OCI-LY1 (cell line): ENCODE results near the gene RFX5.

Source experiments
- H2AFZ ChIP-seq: fragments of 200-600 bp; sonication (generic), shearing (Covaris generic); 2 replicates; pipeline ENCODE4 v1.6.0; 2014; ENCODE audit warnings: antibody characterized with exemption, mild to moderate bottlenecking, low read length
- H3F3A ChIP-seq: fragments of 200-600 bp; sonication (generic), shearing (Covaris generic); 2 replicates; pipeline ENCODE4 v1.6.0; 2014; ENCODE audit warnings: mild to moderate bottlenecking, antibody characterized with exemption, low read length, moderate library complexity; ENCODE audit not compliant: insufficient read depth
- H3K27ac ChIP-seq: fragments of 200-600 bp; sonication (generic); 2 replicates; pipeline ENCODE4 v1.5.1; 2014; ENCODE audit warnings: low read length, mixed run types, mild to moderate bottlenecking, low read depth; ENCODE audit not compliant: poor library complexity, severe bottlenecking
- H3K27me3 ChIP-seq: fragments of 200-600 bp; sonication (generic); 2 replicates; pipeline ENCODE4 v1.6.0; 2014; ENCODE audit warnings: antibody characterized with exemption, mild to moderate bottlenecking, low read length, moderate library complexity; ENCODE audit not compliant: insufficient read depth
- H3K36me3 ChIP-seq: fragments of 200-600 bp; sonication (generic); 2 replicates; pipeline ENCODE4 v1.6.1; 2014; ENCODE audit warnings: mild to moderate bottlenecking, antibody characterized with exemption, low read length, moderate library complexity, mixed read lengths; ENCODE audit not compliant: insufficient read depth
- H3K4me1 ChIP-seq: fragments of 200-600 bp; sonication (generic); 2 replicates; pipeline ENCODE4 v1.5.1; 2014; ENCODE audit warnings: mild to moderate bottlenecking, low read length, moderate library complexity; ENCODE audit not compliant: insufficient read depth, severe bottlenecking
- H3K4me2 ChIP-seq: fragments of 200-600 bp; sonication (generic), shearing (Covaris generic); 2 replicates; pipeline ENCODE4 v1.6.1; 2014; ENCODE audit warnings: low read length
- H3K4me3 ChIP-seq: fragments of 200-600 bp; sonication (generic); 2 replicates; pipeline ENCODE4 v1.5.1; 2014; ENCODE audit warnings: low read length, low read depth, mild to moderate bottlenecking, mixed read lengths; ENCODE audit not compliant: poor library complexity, severe bottlenecking
- H3K79me2 ChIP-seq: fragments of 200-600 bp; shearing (Covaris generic); 2 replicates; pipeline ENCODE4 v1.6.1; 2016; ENCODE audit warnings: mixed run types, low read length, mixed read lengths; ENCODE audit not compliant: insufficient read depth
- H3K9ac ChIP-seq: fragments of 200-600 bp; sonication (generic), shearing (Covaris generic); 2 replicates; pipeline ENCODE4 v1.6.1; 2014; ENCODE audit warnings: mild to moderate bottlenecking, low read length, mixed read lengths
- H3K9me2 ChIP-seq: fragments of 200-600 bp; sonication (generic), shearing (Covaris generic); 2 replicates; pipeline ENCODE4 v1.6.1; 2014; ENCODE audit warnings: low read depth, mild to moderate bottlenecking, low read length, mixed read lengths
- H3K9me3 ChIP-seq: fragments of 200-600 bp; shearing (Covaris generic); 2 replicates; pipeline ENCODE4 v1.6.1; 2014; ENCODE audit warnings: low read length, mixed read lengths
- H4K20me1 ChIP-seq: fragments of 200-600 bp; sonication (generic), shearing (Covaris generic); 2 replicates; pipeline ENCODE4 v1.6.0; 2016; ENCODE audit warnings: mild to moderate bottlenecking, low read length; ENCODE audit not compliant: insufficient read depth
- EZH2 ChIP-seq: fragments of 200-600 bp; sonication (generic), shearing (Covaris generic); IDR thresholded peaks from 2 replicates; pipeline ENCODE4 v1.8.0; 2017; ENCODE audit warnings: borderline replicate concordance, mixed run types, mild to moderate bottlenecking, antibody characterized with exemption, low read length, moderate library complexity, mixed read lengths
- TF ChIP-seq, protein P1 (sequence below): fragments of 200-600 bp; sonication (generic), shearing (Covaris generic); IDR thresholded peaks from 2 replicates; pipeline ENCODE4 v1.5.1; 2017; ENCODE audit warnings: mild to moderate bottlenecking, antibody characterized with exemption, low read length, moderate library complexity, mixed read lengths

Gene RFX5

GRCh38 chr1:151290709-151291303, 56.2 kb downstream of the RFX5 start:
- no peak overlapping the region for H3K27ac ChIP-seq
- H3F3A ChIP-seq: no peaks in the 10 kb centered on the region; the same call in 1 of the 2 replicates
- no peak overlapping the region for H2AFZ ChIP-seq
- no peaks in the 10 kb centered on the region for H3K4me1 ChIP-seq
- H3K36me3 ChIP-seq: peaks cover 92% of the 10 kb centered on the region
- TF ChIP-seq EZH2: no peak
- TF ChIP-seq, protein P1, sequence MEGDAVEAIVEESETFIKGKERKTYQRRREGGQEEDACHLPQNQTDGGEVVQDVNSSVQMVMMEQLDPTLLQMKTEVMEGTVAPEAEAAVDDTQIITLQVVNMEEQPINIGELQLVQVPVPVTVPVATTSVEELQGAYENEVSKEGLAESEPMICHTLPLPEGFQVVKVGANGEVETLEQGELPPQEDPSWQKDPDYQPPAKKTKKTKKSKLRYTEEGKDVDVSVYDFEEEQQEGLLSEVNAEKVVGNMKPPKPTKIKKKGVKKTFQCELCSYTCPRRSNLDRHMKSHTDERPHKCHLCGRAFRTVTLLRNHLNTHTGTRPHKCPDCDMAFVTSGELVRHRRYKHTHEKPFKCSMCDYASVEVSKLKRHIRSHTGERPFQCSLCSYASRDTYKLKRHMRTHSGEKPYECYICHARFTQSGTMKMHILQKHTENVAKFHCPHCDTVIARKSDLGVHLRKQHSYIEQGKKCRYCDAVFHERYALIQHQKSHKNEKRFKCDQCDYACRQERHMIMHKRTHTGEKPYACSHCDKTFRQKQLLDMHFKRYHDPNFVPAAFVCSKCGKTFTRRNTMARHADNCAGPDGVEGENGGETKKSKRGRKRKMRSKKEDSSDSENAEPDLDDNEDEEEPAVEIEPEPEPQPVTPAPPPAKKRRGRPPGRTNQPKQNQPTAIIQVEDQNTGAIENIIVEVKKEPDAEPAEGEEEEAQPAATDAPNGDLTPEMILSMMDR: no peak
- H3K27me3 ChIP-seq: no peaks in the 10 kb centered on the region
- H3K79me2 ChIP-seq: no peaks in the 10 kb centered on the region
- no peaks in the 10 kb centered on the region for H3K9me2 ChIP-seq
- H3K4me3 ChIP-seq: no peak overlapping the region
- H4K20me1 ChIP-seq: no peaks in the 10 kb centered on the region
- no peaks in the 10 kb centered on the region for H3K9me3 ChIP-seq
- no peak overlapping the region for H3K4me2 ChIP-seq
- H3K9ac ChIP-seq: no peak overlapping the region
